ACC112 (cell line): Measurements from ENCODE around the gene MAP2K5.

Source experiments
- H2AFZ ChIP-seq: fragments of 200-600 bp; sonication (generic); one replicate; pipeline ENCODE4 v1.6.0; 2017; ENCODE audit warnings: antibody characterized with exemption, low read length; ENCODE audit not compliant: unreplicated experiment
- H3K27ac ChIP-seq: fragments of 200-600 bp; sonication (generic); 2 replicates; pipeline ENCODE4 v1.5.1; 2014; ENCODE audit warnings: low read depth, mild to moderate bottlenecking, antibody characterized with exemption, low read length, moderate library complexity
- H3K27me3 ChIP-seq: fragments of 200-600 bp; sonication (generic); 2 replicates; pipeline ENCODE4 v1.6.1; 2014; ENCODE audit warnings: mild to moderate bottlenecking, antibody characterized with exemption, low read length, moderate library complexity, mixed read lengths; ENCODE audit not compliant: insufficient read depth
- H3K36me3 ChIP-seq: fragments of 200-600 bp; sonication (generic); 2 replicates; pipeline ENCODE4 v1.6.1; 2016; ENCODE audit warnings: mild to moderate bottlenecking, antibody characterized with exemption, low read length, moderate library complexity, mixed read lengths; ENCODE audit not compliant: insufficient read depth
- H3K4me1 ChIP-seq: fragments of 200-600 bp; sonication (generic); one replicate; pipeline ENCODE4 v1.6.1; 2016; ENCODE audit warnings: low read length, mixed read lengths; ENCODE audit not compliant: insufficient read depth, unreplicated experiment, control insufficient read depth
- H3K4me3 ChIP-seq: fragments of 200-600 bp; sonication (generic); 2 replicates; pipeline ENCODE4 v1.5.1; 2014; ENCODE audit warnings: mild to moderate bottlenecking, low read depth, low read length
- H3K79me2 ChIP-seq: fragments of 200-600 bp; sonication (generic); one replicate; pipeline ENCODE4 v1.6.0; 2016; ENCODE audit warnings: low read length; ENCODE audit not compliant: control insufficient read depth, unreplicated experiment, insufficient read depth

Gene MAP2K5

GRCh38 chr15:67720556-67721175 is 178.2 kb downstream of the MAP2K5 start:
- H3K79me2 ChIP-seq, result no peaks in the 10 kb centered on the region
- no peak overlapping the region for H2AFZ ChIP-seq
- H3K27me3 ChIP-seq, result no peaks in the 10 kb centered on the region
- H3K4me1 ChIP-seq, result no peaks in the 10 kb centered on the region
- H3K36me3 ChIP-seq, result no peaks in the 10 kb centered on the region
- no peak overlapping the region for H3K4me3 ChIP-seq
- H3K27ac ChIP-seq, result no peak overlapping the region

GRCh38 chr15:67722030-67722817 is 179.7 kb downstream of the MAP2K5 start:
- Histone ChIP-seq H3K36me3 (no peaks in the 10 kb centered on the region), H2AFZ (no peak overlapping the region), H3K79me2 (no peaks in the 10 kb centered on the region), H3K4me1 (no peaks in the 10 kb centered on the region), H3K27me3 (no peaks in the 10 kb centered on the region), H3K27ac (no peak overlapping the region), H3K4me3 (no peak overlapping the region)

- Histone ChIP-seq H2AFZ (no peak overlapping the region), H3K36me3 (no peaks in the 10 kb centered on the region), H3K79me2 (no peaks in the 10 kb centered on the region), H3K4me3 (no peak overlapping the region), H3K27ac (no peak overlapping the region), H3K4me1 (no peaks in the 10 kb centered on the region), H3K27me3 (no peaks in the 10 kb centered on the region)
Observed at GRCh38 chr15:67723294-67724024, 181.0 kb downstream of the MAP2K5 start.

- Histone ChIP-seq H3K27ac (no peak overlapping the region), H3K36me3 (no peaks in the 10 kb centered on the region), H3K27me3 (no peaks in the 10 kb centered on the region), H3K4me1 (no peaks in the 10 kb centered on the region), H3K4me3 (no peak overlapping the region), H3K79me2 (no peaks in the 10 kb centered on the region), H2AFZ (no peak overlapping the region)
Observed at GRCh38 chr15:67724691-67725375, 182.3 kb downstream of the MAP2K5 start.

- H3K4me1 ChIP-seq, result peaks cover 4% of the 10 kb centered on the region
- H3K27me3 ChIP-seq, result no peaks in the 10 kb centered on the region
- H3K27ac ChIP-seq, result no peak overlapping the region
- no peak overlapping the region for H3K4me3 ChIP-seq
- no peaks in the 10 kb centered on the region for H3K36me3 ChIP-seq
- H2AFZ ChIP-seq, result no peak overlapping the region
- no peaks in the 10 kb centered on the region for H3K79me2 ChIP-seq
Observed at GRCh38 chr15:67730135-67730534, 187.6 kb downstream of the MAP2K5 start.

GRCh38 chr15:67731112-67731721 is 188.7 kb downstream of the MAP2K5 start:
- Histone ChIP-seq H3K27ac (no peak overlapping the region), H3K27me3 (no peaks in the 10 kb centered on the region), H3K36me3 (no peaks in the 10 kb centered on the region), H3K4me1 (peaks cover 4% of the 10 kb centered on the region), H2AFZ (no peak overlapping the region), H3K79me2 (no peaks in the 10 kb centered on the region), H3K4me3 (no peak overlapping the region)

GRCh38 chr15:67732164-67732563 is 189.7 kb downstream of the MAP2K5 start:
- Histone ChIP-seq H3K4me1 (peaks cover 4% of the 10 kb centered on the region), H3K4me3 (no peak overlapping the region), H2AFZ (no peak overlapping the region), H3K79me2 (no peaks in the 10 kb centered on the region), H3K27me3 (no peaks in the 10 kb centered on the region), H3K27ac (no peak overlapping the region), H3K36me3 (no peaks in the 10 kb centered on the region)

GRCh38 chr15:67732671-67733374 is 190.3 kb downstream of the MAP2K5 start:
- Histone ChIP-seq H3K4me1 (peaks cover 4% of the 10 kb centered on the region), H3K79me2 (no peaks in the 10 kb centered on the region), H3K27me3 (no peaks in the 10 kb centered on the region), H3K36me3 (no peaks in the 10 kb centered on the region), H3K4me3 (no peak overlapping the region), H2AFZ (no peak overlapping the region), H3K27ac (no peak overlapping the region)

GRCh38 chr15:67735896-67736295 is 193.4 kb downstream of the MAP2K5 start:
- Histone ChIP-seq H2AFZ (no peak overlapping the region), H3K79me2 (no peaks in the 10 kb centered on the region), H3K4me3 (no peak overlapping the region), H3K27ac (no peak overlapping the region), H3K36me3 (no peaks in the 10 kb centered on the region), H3K4me1 (peaks cover 4% of the 10 kb centered on the region), H3K27me3 (no peaks in the 10 kb centered on the region)

GRCh38 chr15:67736810-67737209 is 194.3 kb downstream of the MAP2K5 start:
- peaks cover 7% of the 10 kb centered on the region for H3K4me1 ChIP-seq
- H3K79me2 ChIP-seq, result no peaks in the 10 kb centered on the region
- H3K27ac ChIP-seq, result no peak overlapping the region
- H3K27me3 ChIP-seq, result no peaks in the 10 kb centered on the region
- H3K4me3 ChIP-seq, result no peak overlapping the region
- H3K36me3 ChIP-seq, result no peaks in the 10 kb centered on the region
- no peak overlapping the region for H2AFZ ChIP-seq
